Measurements from ENCODE around the gene ATP6V0D1.
A peak's percentile ranks its signal among the peaks of the same experiment; 100 is the strongest.

Gene ATP6V0D1

GRCh38 chr16:67394155-67395104 lies 86.5 kb downstream of the ATP6V0D1 start:
- no peak overlapping the region for H3K9ac ChIP-seq (ENCODE audit: low read depth, low read length)
- H3K4me3 ChIP-seq (ENCODE audit: low read depth, low read length), result peak overlapping the region; percentile 59
- H3K4me1 ChIP-seq (ENCODE audit: control insufficient read depth, insufficient read depth, low read length), result peaks cover 25% of the 10 kb centered on the region
- peaks cover 63% of the 10 kb centered on the region for H3K27me3 ChIP-seq (ENCODE audit: control insufficient read depth, insufficient read depth, low read length)
- no peaks in the 10 kb centered on the region for H3K9me3 ChIP-seq (ENCODE audit: control insufficient read depth, insufficient read depth, low read length)
- H3K36me3 ChIP-seq (ENCODE audit: control insufficient read depth, insufficient read depth, low read length), result no peaks in the 10 kb centered on the region
- H3K27ac ChIP-seq (ENCODE audit: low read depth, low read length), result no peak overlapping the region

- H3K4me3 ChIP-seq (ENCODE audit: low read depth, low read length), result peak overlapping the region; percentile 59; the same call in 1 of the 2 replicates
- H3K9me3 ChIP-seq (ENCODE audit: control insufficient read depth, insufficient read depth, low read length), result no peaks in the 10 kb centered on the region
- H3K4me1 ChIP-seq (ENCODE audit: control insufficient read depth, insufficient read depth, low read length), result peaks cover 25% of the 10 kb centered on the region
- H3K27ac ChIP-seq (ENCODE audit: low read depth, low read length), result no peak overlapping the region
- peaks cover 57% of the 10 kb centered on the region for H3K27me3 ChIP-seq (ENCODE audit: control insufficient read depth, insufficient read depth, low read length)
- no peaks in the 10 kb centered on the region for H3K36me3 ChIP-seq (ENCODE audit: control insufficient read depth, insufficient read depth, low read length)
- no peak overlapping the region for H3K9ac ChIP-seq (ENCODE audit: low read depth, low read length)
These were observed 87.2 kb downstream of the ATP6V0D1 start for GRCh38 chr16:67393788-67394154.

- H3K27ac ChIP-seq (ENCODE audit: low read depth, low read length), result no peak within 1 kb of the TSS
- no peaks in the 10 kb centered on the region for H3K9me3 ChIP-seq (ENCODE audit: control insufficient read depth, insufficient read depth, low read length)
- H3K36me3 ChIP-seq (ENCODE audit: control insufficient read depth, insufficient read depth, low read length), result no peaks in the 10 kb centered on the region
- H3K4me1 ChIP-seq (ENCODE audit: control insufficient read depth, insufficient read depth, low read length), result peaks cover 25% of the 10 kb centered on the region
- peaks cover 52% of the 10 kb centered on the region for H3K27me3 ChIP-seq (ENCODE audit: control insufficient read depth, insufficient read depth, low read length)
- H3K4me3 ChIP-seq (ENCODE audit: low read depth, low read length), result peak within 1 kb of the TSS; percentile 59
- H3K9ac ChIP-seq (ENCODE audit: low read depth, low read length), result no peak within 1 kb of the TSS
These were observed 87.7 kb downstream of the ATP6V0D1 start, which contains the start of gene TPPP3 for GRCh38 chr16:67393111-67393787. Gene TPPP3 (minus strand): TSS chr16:67393498. CDS start chr16:67391111, 2,387 bp downstream.

GRCh38 chr16:67392301-67393059 lies 88.5 kb downstream of the ATP6V0D1 start:
- H3K9ac ChIP-seq (ENCODE audit: low read depth, low read length), result no peak overlapping the region
- H3K4me3 ChIP-seq (ENCODE audit: low read depth, low read length), result peak overlapping the region; percentile 59
- H3K36me3 ChIP-seq (ENCODE audit: control insufficient read depth, insufficient read depth, low read length), result no peaks in the 10 kb centered on the region
- no peak overlapping the region for H3K27ac ChIP-seq (ENCODE audit: low read depth, low read length)
- peaks cover 25% of the 10 kb centered on the region for H3K4me1 ChIP-seq (ENCODE audit: control insufficient read depth, insufficient read depth, low read length)
- H3K9me3 ChIP-seq (ENCODE audit: control insufficient read depth, insufficient read depth, low read length), result no peaks in the 10 kb centered on the region
- H3K27me3 ChIP-seq (ENCODE audit: control insufficient read depth, insufficient read depth, low read length), result peaks cover 50% of the 10 kb centered on the region

GRCh38 chr16:67391424-67392300 lies 89.3 kb downstream of the ATP6V0D1 start:
- Histone ChIP-seq H3K36me3 (ENCODE audit: control insufficient read depth, insufficient read depth, low read length) (no peaks in the 10 kb centered on the region), H3K9ac (ENCODE audit: low read depth, low read length) (no peak overlapping the region), H3K27ac (ENCODE audit: low read depth, low read length) (no peak overlapping the region), H3K27me3 (ENCODE audit: control insufficient read depth, insufficient read depth, low read length) (peaks cover 50% of the 10 kb centered on the region), H3K9me3 (ENCODE audit: control insufficient read depth, insufficient read depth, low read length) (no peaks in the 10 kb centered on the region), H3K4me1 (ENCODE audit: control insufficient read depth, insufficient read depth, low read length) (peaks cover 33% of the 10 kb centered on the region), H3K4me3 (ENCODE audit: low read depth, low read length) (no peak overlapping the region)

GRCh38 chr16:67390816-67391423 lies 90.0 kb downstream of the ATP6V0D1 start:
- H3K36me3 ChIP-seq (ENCODE audit: control insufficient read depth, insufficient read depth, low read length), result no peaks in the 10 kb centered on the region
- H3K4me3 ChIP-seq (ENCODE audit: low read depth, low read length), result no peak overlapping the region
- no peaks in the 10 kb centered on the region for H3K9me3 ChIP-seq (ENCODE audit: control insufficient read depth, insufficient read depth, low read length)
- H3K9ac ChIP-seq (ENCODE audit: low read depth, low read length), result no peak overlapping the region
- no peak overlapping the region for H3K27ac ChIP-seq (ENCODE audit: low read depth, low read length)
- H3K27me3 ChIP-seq (ENCODE audit: control insufficient read depth, insufficient read depth, low read length), result peaks cover 48% of the 10 kb centered on the region
- peaks cover 32% of the 10 kb centered on the region for H3K4me1 ChIP-seq (ENCODE audit: control insufficient read depth, insufficient read depth, low read length)

GRCh38 chr16:67389911-67390815 lies 90.8 kb downstream of the ATP6V0D1 start:
- no peaks in the 10 kb centered on the region for H3K9me3 ChIP-seq (ENCODE audit: control insufficient read depth, insufficient read depth, low read length)
- no peak overlapping the region for H3K9ac ChIP-seq (ENCODE audit: low read depth, low read length)
- no peaks in the 10 kb centered on the region for H3K36me3 ChIP-seq (ENCODE audit: control insufficient read depth, insufficient read depth, low read length)
- H3K27me3 ChIP-seq (ENCODE audit: control insufficient read depth, insufficient read depth, low read length), result peaks cover 41% of the 10 kb centered on the region
- peaks cover 27% of the 10 kb centered on the region; the same call in 1 of the 2 replicates for H3K4me1 ChIP-seq (ENCODE audit: control insufficient read depth, insufficient read depth, low read length)
- H3K27ac ChIP-seq (ENCODE audit: low read depth, low read length), result no peak overlapping the region
- H3K4me3 ChIP-seq (ENCODE audit: low read depth, low read length), result no peak overlapping the region

GRCh38 chr16:67388591-67388990 lies 92.4 kb downstream of the ATP6V0D1 start:
- Histone ChIP-seq H3K9ac (ENCODE audit: low read depth, low read length) (no peak overlapping the region), H3K9me3 (ENCODE audit: control insufficient read depth, insufficient read depth, low read length) (no peaks in the 10 kb centered on the region), H3K4me1 (ENCODE audit: control insufficient read depth, insufficient read depth, low read length) (peaks cover 19% of the 10 kb centered on the region; the same call in 1 of the 2 replicates), H3K4me3 (ENCODE audit: low read depth, low read length) (no peak overlapping the region), H3K36me3 (ENCODE audit: control insufficient read depth, insufficient read depth, low read length) (no peaks in the 10 kb centered on the region), H3K27ac (ENCODE audit: low read depth, low read length) (no peak overlapping the region), H3K27me3 (ENCODE audit: control insufficient read depth, insufficient read depth, low read length) (peaks cover 25% of the 10 kb centered on the region)

GRCh38 chr16:67388191-67388590 lies 92.8 kb downstream of the ATP6V0D1 start:
- no peak overlapping the region for H3K4me3 ChIP-seq (ENCODE audit: low read depth, low read length)
- peaks cover 18% of the 10 kb centered on the region; the same call in 1 of the 2 replicates for H3K4me1 ChIP-seq (ENCODE audit: control insufficient read depth, insufficient read depth, low read length)
- H3K36me3 ChIP-seq (ENCODE audit: control insufficient read depth, insufficient read depth, low read length), result no peaks in the 10 kb centered on the region
- no peaks in the 10 kb centered on the region for H3K9me3 ChIP-seq (ENCODE audit: control insufficient read depth, insufficient read depth, low read length)
- H3K27ac ChIP-seq (ENCODE audit: low read depth, low read length), result no peak overlapping the region
- H3K27me3 ChIP-seq (ENCODE audit: control insufficient read depth, insufficient read depth, low read length), result peaks cover 21% of the 10 kb centered on the region
- no peak overlapping the region for H3K9ac ChIP-seq (ENCODE audit: low read depth, low read length)
